ENCODE results near the gene PHLDA2. TPM values are rescaled to one million over a fixed set of nuclear protein-coding genes. Genes with fewer than 3 reads are reported as not detected.

PHLDA2 gene
- total RNA-seq, result 10 to 100 TPM in 1 of 2 donors, 1 to 10 TPM in 1; 3.4 to 12.3 TPM

- Mint-ChIP-seq H3K4me3 (peak within 1 kb of the TSS; percentile 90 to 94), H3K36me3 (ENCODE audit: insufficient read depth in 2 of 2) (no peaks in the 10 kb centered on the region), H3K4me1 (ENCODE audit: low read depth) (peaks cover 44% of the 10 kb centered on the region), H3K27ac (peak within 1 kb of the TSS; percentile 94), H3K27me3 (ENCODE audit: low read depth) (peaks cover 17% of the 10 kb centered on the region), H3K9me3 (no peaks in the 10 kb centered on the region)
- ATAC-seq (replicated peaks in 1 of 2) (peak; percentile 40 to 46), DNase-seq (peak; percentile 78 to 79)
These were observed at the start of gene PHLDA2 for GRCh38 chr11:2928605-2929530. PHLDA2 (minus strand) TSS chr11:2929420; CDS start chr11:2929364, 56 bp downstream.

GRCh38 chr11:2977113-2977512 is 47.9 kb upstream of the PHLDA2 start:
- H3K27me3 Mint-ChIP-seq (ENCODE audit: low read depth), result no peaks in the 10 kb centered on the region
- no peak overlapping the region for H3K4me3 Mint-ChIP-seq
- H3K9me3 Mint-ChIP-seq, result no peaks in the 10 kb centered on the region
- no peak for ATAC-seq (replicated peaks in 1 of 2)
- DNase-seq, result no peak
- peaks cover 55% of the 10 kb centered on the region for H3K4me1 Mint-ChIP-seq (ENCODE audit: low read depth)
- peaks cover 12 to 52% of the 10 kb centered on the region in 2 donors for H3K36me3 Mint-ChIP-seq (ENCODE audit: insufficient read depth in 2 of 2)
- peak overlapping the region; percentile 4 for H3K27ac Mint-ChIP-seq

GRCh38 chr11:2976294-2977063 is 47.3 kb upstream of the PHLDA2 start:
- Mint-ChIP-seq H3K27me3 (ENCODE audit: low read depth) (no peaks in the 10 kb centered on the region), H3K4me1 (ENCODE audit: low read depth) (peaks cover 48% of the 10 kb centered on the region), H3K9me3 (no peaks in the 10 kb centered on the region), H3K36me3 (ENCODE audit: insufficient read depth in 2 of 2) (peaks cover 10 to 51% of the 10 kb centered on the region in 2 donors), H3K4me3 (no peak overlapping the region), H3K27ac (peak overlapping the region; percentile 4)
- no peak for DNase-seq
- peak; percentile 12 to 20 for ATAC-seq (replicated peaks in 1 of 2)

- peak; percentile 81 to 83 for ATAC-seq (replicated peaks in 1 of 2)
- no peak overlapping the region for H3K4me3 Mint-ChIP-seq
- H3K27ac Mint-ChIP-seq, result peak overlapping the region; percentile 68
- DNase-seq, result peak; percentile 41 to 55
- H3K36me3 Mint-ChIP-seq (ENCODE audit: insufficient read depth in 2 of 2), result peaks cover 12 to 57% of the 10 kb centered on the region in 2 donors
- H3K27me3 Mint-ChIP-seq (ENCODE audit: low read depth), result no peaks in the 10 kb centered on the region
- peaks cover 48% of the 10 kb centered on the region for H3K4me1 Mint-ChIP-seq (ENCODE audit: low read depth)
- H3K9me3 Mint-ChIP-seq, result no peaks in the 10 kb centered on the region
These were observed 46.4 kb upstream of the PHLDA2 start for GRCh38 chr11:2975594-2975993.

- ATAC-seq (replicated peaks in 1 of 2), result no peak
- H3K4me3 Mint-ChIP-seq, result no peak overlapping the region
These were observed 45.1 kb upstream of the PHLDA2 start for GRCh38 chr11:2974272-2974671.

GRCh38 chr11:2968341-2968900 is 39.2 kb upstream of the PHLDA2 start:
- Mint-ChIP-seq H3K36me3 (ENCODE audit: insufficient read depth in 2 of 2) (peaks cover 23 to 67% of the 10 kb centered on the region in 2 donors), H3K4me3 (no peak overlapping the region), H3K27ac (peak overlapping the region; percentile 31), H3K27me3 (ENCODE audit: low read depth) (no peaks in the 10 kb centered on the region), H3K4me1 (ENCODE audit: low read depth) (peaks cover 38% of the 10 kb centered on the region), H3K9me3 (no peaks in the 10 kb centered on the region)
- ATAC-seq (replicated peaks in 1 of 2), result no peak
- DNase-seq, result no peak

More at GRCh38 chr11:2974272-2974671, 45.1 kb upstream of the PHLDA2 start:
- peak overlapping the region; percentile 72 for H3K27ac Mint-ChIP-seq
- peaks cover 54% of the 10 kb centered on the region for H3K4me1 Mint-ChIP-seq (ENCODE audit: low read depth)
- no peaks in the 10 kb centered on the region for H3K9me3 Mint-ChIP-seq
- DNase-seq, result no peak
- no peaks in the 10 kb centered on the region for H3K27me3 Mint-ChIP-seq (ENCODE audit: low read depth)
- peaks cover 17 to 66% of the 10 kb centered on the region in 2 donors for H3K36me3 Mint-ChIP-seq (ENCODE audit: insufficient read depth in 2 of 2)

- peak overlapping the region; percentile 54 for H3K27ac Mint-ChIP-seq
- peaks cover 21 to 71% of the 10 kb centered on the region in 2 donors for H3K36me3 Mint-ChIP-seq (ENCODE audit: insufficient read depth in 2 of 2)
- DNase-seq (no peak), ATAC-seq (replicated peaks in 1 of 2) (no peak)
- H3K27me3 Mint-ChIP-seq (ENCODE audit: low read depth), result no peaks in the 10 kb centered on the region
- no peak overlapping the region for H3K4me3 Mint-ChIP-seq
- H3K4me1 Mint-ChIP-seq (ENCODE audit: low read depth), result peaks cover 45% of the 10 kb centered on the region
- no peaks in the 10 kb centered on the region for H3K9me3 Mint-ChIP-seq
These were observed 35.6 kb upstream of the PHLDA2 start for GRCh38 chr11:2964782-2965181.

- peak; percentile 8 to 10 for ATAC-seq (replicated peaks in 1 of 2)
- no peaks in the 10 kb centered on the region for H3K27me3 Mint-ChIP-seq (ENCODE audit: low read depth)
- peaks cover 19 to 67% of the 10 kb centered on the region in 2 donors for H3K36me3 Mint-ChIP-seq (ENCODE audit: insufficient read depth in 2 of 2)
- H3K4me3 Mint-ChIP-seq, result no peak overlapping the region
- peaks cover 44% of the 10 kb centered on the region for H3K4me1 Mint-ChIP-seq (ENCODE audit: low read depth)
- no peak overlapping the region for H3K27ac Mint-ChIP-seq
- no peak for DNase-seq
- no peaks in the 10 kb centered on the region for H3K9me3 Mint-ChIP-seq
These were observed 34.5 kb upstream of the PHLDA2 start for GRCh38 chr11:2963761-2964160.

GRCh38 chr11:2963112-2963754 is 34.0 kb upstream of the PHLDA2 start:
- no peaks in the 10 kb centered on the region for H3K9me3 Mint-ChIP-seq
- ATAC-seq (replicated peaks in 1 of 2), result peak; percentile 14 to 16
- H3K36me3 Mint-ChIP-seq (ENCODE audit: insufficient read depth in 2 of 2), result peaks cover 21 to 68% of the 10 kb centered on the region in 2 donors
- H3K27ac Mint-ChIP-seq, result peak overlapping the region; percentile 77
- no peak for DNase-seq
- H3K4me1 Mint-ChIP-seq (ENCODE audit: low read depth), result peaks cover 40% of the 10 kb centered on the region
- no peaks in the 10 kb centered on the region for H3K27me3 Mint-ChIP-seq (ENCODE audit: low read depth)
- H3K4me3 Mint-ChIP-seq, result no peak overlapping the region

GRCh38 chr11:2961080-2961479 is 31.9 kb upstream of the PHLDA2 start:
- H3K27me3 Mint-ChIP-seq (ENCODE audit: low read depth), result no peaks in the 10 kb centered on the region
- H3K4me1 Mint-ChIP-seq (ENCODE audit: low read depth), result peaks cover 25% of the 10 kb centered on the region
- no peak overlapping the region for H3K4me3 Mint-ChIP-seq
- DNase-seq (no peak), ATAC-seq (replicated peaks in 1 of 2) (no peak)
- H3K36me3 Mint-ChIP-seq (ENCODE audit: insufficient read depth in 2 of 2), result peaks cover 14 to 66% of the 10 kb centered on the region in 2 donors
- H3K27ac Mint-ChIP-seq, result peak overlapping the region; percentile 15
- no peaks in the 10 kb centered on the region for H3K9me3 Mint-ChIP-seq

- no peak for DNase-seq
- ATAC-seq (replicated peaks in 1 of 2), result no peak
- no peaks in the 10 kb centered on the region for H3K27me3 Mint-ChIP-seq (ENCODE audit: low read depth)
- peak overlapping the region; percentile 17 for H3K27ac Mint-ChIP-seq
- peaks cover 24% of the 10 kb centered on the region for H3K4me1 Mint-ChIP-seq (ENCODE audit: low read depth)
- peaks cover 14 to 64% of the 10 kb centered on the region in 2 donors for H3K36me3 Mint-ChIP-seq (ENCODE audit: insufficient read depth in 2 of 2)
- H3K4me3 Mint-ChIP-seq, result no peak overlapping the region
- no peaks in the 10 kb centered on the region for H3K9me3 Mint-ChIP-seq
These were observed 30.9 kb upstream of the PHLDA2 start for GRCh38 chr11:2960139-2960538.

- Mint-ChIP-seq H3K4me3 (no peak overlapping the region), H3K9me3 (no peaks in the 10 kb centered on the region), H3K4me1 (ENCODE audit: low read depth) (peaks cover 29% of the 10 kb centered on the region), H3K27ac (peak overlapping the region; percentile 40), H3K36me3 (ENCODE audit: insufficient read depth in 2 of 2) (peaks cover 20 to 62% of the 10 kb centered on the region in 2 donors), H3K27me3 (ENCODE audit: low read depth) (no peaks in the 10 kb centered on the region)
- no peak for ATAC-seq (replicated peaks in 1 of 2)
- no peak for DNase-seq
These were observed 29.0 kb upstream of the PHLDA2 start for GRCh38 chr11:2958251-2958650.

Data from activated T-cell treated with anti-CD3 and anti-CD28 coated beads, Interleukin-2, amount 50 U/mL, for 72 hours (primary cell).